Stomach (tissue), 4 donors: Measurements from ENCODE around the gene RGPD3.
"Not testable (repeated sequence)": the region's sequence is repeated elsewhere in the genome, so short reads cannot be mapped to it uniquely, and the experiment has no call there.

Experiments
- EP300 ChIP-seq: sonication (generic); formaldehyde crosslinking; IDR thresholded peaks from one replicate; pipeline ENCODE4 v1.6.1; 2017; ENCODE audit warnings: antibody characterized with exemption
- TF ChIP-seq, protein P1 (sequence below), 7 experiments: fragments of 450-650 bp in 4 of 7; fragments of 200-600 bp in 3 of 7; sonication (generic) in 3 of 7; IDR thresholded peaks; one replicate each; pipeline ENCODE4 v1.5.1; 2016 to 2019; ENCODE audit warnings: antibody characterized with exemption in 7 of 7, control low read depth in 2 of 7, mild to moderate bottlenecking in 1 of 7

DNA sequence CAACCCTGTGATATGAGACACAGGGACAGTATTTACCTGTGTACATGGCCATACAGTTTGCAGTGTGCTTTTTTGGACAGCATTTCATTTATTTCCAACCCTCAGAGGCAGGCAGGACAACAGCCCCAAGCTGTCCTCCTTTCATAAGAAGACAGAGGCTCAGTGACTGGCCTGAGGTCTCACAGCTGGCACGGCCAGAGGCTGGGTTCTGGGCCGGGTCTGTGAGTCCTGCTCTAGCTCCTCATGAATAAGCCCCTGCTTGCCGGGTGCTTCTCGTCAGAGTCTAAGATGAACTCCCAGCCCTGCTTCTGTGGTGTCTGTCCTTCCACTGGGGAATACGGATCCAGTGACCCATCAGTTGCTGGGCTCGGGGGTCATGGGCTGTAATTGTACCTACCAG lies 21.5 kb upstream of the RGPD3 start:
- TF ChIP-seq EP300 = not testable (repeated sequence)
- TF ChIP-seq, protein P1, sequence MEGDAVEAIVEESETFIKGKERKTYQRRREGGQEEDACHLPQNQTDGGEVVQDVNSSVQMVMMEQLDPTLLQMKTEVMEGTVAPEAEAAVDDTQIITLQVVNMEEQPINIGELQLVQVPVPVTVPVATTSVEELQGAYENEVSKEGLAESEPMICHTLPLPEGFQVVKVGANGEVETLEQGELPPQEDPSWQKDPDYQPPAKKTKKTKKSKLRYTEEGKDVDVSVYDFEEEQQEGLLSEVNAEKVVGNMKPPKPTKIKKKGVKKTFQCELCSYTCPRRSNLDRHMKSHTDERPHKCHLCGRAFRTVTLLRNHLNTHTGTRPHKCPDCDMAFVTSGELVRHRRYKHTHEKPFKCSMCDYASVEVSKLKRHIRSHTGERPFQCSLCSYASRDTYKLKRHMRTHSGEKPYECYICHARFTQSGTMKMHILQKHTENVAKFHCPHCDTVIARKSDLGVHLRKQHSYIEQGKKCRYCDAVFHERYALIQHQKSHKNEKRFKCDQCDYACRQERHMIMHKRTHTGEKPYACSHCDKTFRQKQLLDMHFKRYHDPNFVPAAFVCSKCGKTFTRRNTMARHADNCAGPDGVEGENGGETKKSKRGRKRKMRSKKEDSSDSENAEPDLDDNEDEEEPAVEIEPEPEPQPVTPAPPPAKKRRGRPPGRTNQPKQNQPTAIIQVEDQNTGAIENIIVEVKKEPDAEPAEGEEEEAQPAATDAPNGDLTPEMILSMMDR (IDR thresholded peaks at IDR 0.05) = not testable (repeated sequence)
